Peyer's patch (tissue), 4 donors: Measurements from ENCODE around the gene FNIP1. TPM values are rescaled to one million over a fixed set of nuclear protein-coding genes. Genes with fewer than 3 reads are reported as not detected.

Experiments
- DNase-seq, 3 donors: peaks; one replicate each; pipeline ENCODE4 v3.0.0-alpha.2; 2017 to 2019
- H3K27ac ChIP-seq, 4 donors: fragments of 200-600 bp; sonication (generic); one replicate each; pipeline ENCODE4 v1.5.1; 2016 to 2019
- H3K27me3 ChIP-seq, 2 donors: fragments of 200-600 bp; sonication (generic); one replicate each; pipeline ENCODE4 v1.5.1; 2019
- H3K36me3 ChIP-seq, 3 donors: fragments of 200-600 bp; sonication (generic); one replicate each; pipeline ENCODE4 v1.5.1; 2016 to 2019
- H3K4me1 ChIP-seq, 4 donors: fragments of 200-600 bp; sonication (generic); one replicate each; pipeline ENCODE4 v1.5.1; 2016 to 2019
- H3K4me3 ChIP-seq, 4 donors: fragments of 200-600 bp; sonication (generic); 1 replicate in 3 of 4; 2 replicates in 1 of 4; pipeline ENCODE4 v1.5.1; 2016 to 2019; ENCODE audit warnings: mild to moderate bottlenecking in 1 of 4
- H3K9me3 ChIP-seq, 4 donors: fragments of 200-600 bp; sonication (generic); one replicate each; pipeline ENCODE4 v1.5.1; 2016 to 2019; ENCODE audit warnings: mild to moderate bottlenecking in 1 of 4
- POLR2A ChIP-seq, 2 donors: fragments of 450-650 bp; IDR thresholded peaks; one replicate each; pipeline ENCODE4 v1.5.1; 2017; ENCODE audit warnings: antibody characterized with exemption in 2 of 2, mild to moderate bottlenecking in 2 of 2, moderate library complexity in 2 of 2
- total RNA-seq, 4 donors: library from RNA; depleted of rRNA; stranded (reverse); fragments of >200 nt; gene quantifications; one replicate each; pipeline ENCODE4 v1.1.0, GENCODE V29; 2016
- TF ChIP-seq, protein P1 (sequence below), 6 experiments: fragments of 450-650 bp in 4 of 6; fragments of 200-600 bp in 2 of 6; sonication (generic) in 1 of 6; IDR thresholded peaks; one replicate each; pipeline ENCODE4 v1.5.1; 2017 to 2019; ENCODE audit warnings: antibody characterized with exemption in 6 of 6, mild to moderate bottlenecking in 3 of 6, moderate library complexity in 1 of 6

FNIP1 gene
- total RNA-seq, 4 donors from 2014 or later = 36.9 to 49.5 (median 46.1) TPM

DNA sequence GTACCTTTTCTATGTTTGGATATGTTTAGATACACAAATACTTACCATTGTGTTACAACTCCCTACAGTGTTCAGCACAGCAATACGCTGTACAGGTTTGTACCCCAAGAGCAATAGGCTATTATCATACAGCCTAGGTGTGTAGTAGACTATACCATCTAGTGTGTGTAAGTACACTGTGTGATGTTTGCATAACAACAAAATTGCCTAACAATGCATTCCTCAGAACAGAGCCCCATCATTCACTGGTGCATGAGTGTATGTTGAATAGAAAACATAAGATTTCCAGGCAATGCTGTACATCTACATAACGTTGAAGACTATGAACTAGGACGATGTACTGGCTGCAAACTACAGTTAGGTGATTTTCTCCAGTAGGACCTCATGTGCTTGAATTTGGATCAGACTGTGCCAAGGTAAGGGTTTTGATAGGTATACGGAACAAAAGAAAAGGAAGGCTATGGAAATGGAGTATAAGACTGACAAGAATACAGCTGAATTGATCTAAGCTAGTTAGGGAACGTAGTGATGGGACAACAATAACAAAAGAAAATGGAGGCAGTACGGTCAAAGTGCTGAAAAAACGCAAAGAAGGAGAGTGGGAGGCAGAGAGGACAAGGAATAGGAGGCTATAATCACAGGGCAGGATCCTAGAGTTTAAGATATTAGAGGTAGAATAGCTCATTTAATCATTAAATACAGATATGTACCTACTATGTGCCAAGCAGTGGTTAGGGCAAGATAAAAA is 46.9 kb downstream of the FNIP1 start:
- TF ChIP-seq POLR2A (IDR thresholded peaks at IDR 0.05) = no peak
- TF ChIP-seq, protein P1, sequence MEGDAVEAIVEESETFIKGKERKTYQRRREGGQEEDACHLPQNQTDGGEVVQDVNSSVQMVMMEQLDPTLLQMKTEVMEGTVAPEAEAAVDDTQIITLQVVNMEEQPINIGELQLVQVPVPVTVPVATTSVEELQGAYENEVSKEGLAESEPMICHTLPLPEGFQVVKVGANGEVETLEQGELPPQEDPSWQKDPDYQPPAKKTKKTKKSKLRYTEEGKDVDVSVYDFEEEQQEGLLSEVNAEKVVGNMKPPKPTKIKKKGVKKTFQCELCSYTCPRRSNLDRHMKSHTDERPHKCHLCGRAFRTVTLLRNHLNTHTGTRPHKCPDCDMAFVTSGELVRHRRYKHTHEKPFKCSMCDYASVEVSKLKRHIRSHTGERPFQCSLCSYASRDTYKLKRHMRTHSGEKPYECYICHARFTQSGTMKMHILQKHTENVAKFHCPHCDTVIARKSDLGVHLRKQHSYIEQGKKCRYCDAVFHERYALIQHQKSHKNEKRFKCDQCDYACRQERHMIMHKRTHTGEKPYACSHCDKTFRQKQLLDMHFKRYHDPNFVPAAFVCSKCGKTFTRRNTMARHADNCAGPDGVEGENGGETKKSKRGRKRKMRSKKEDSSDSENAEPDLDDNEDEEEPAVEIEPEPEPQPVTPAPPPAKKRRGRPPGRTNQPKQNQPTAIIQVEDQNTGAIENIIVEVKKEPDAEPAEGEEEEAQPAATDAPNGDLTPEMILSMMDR (IDR thresholded peaks at IDR 0.05) = no peak
- H3K36me3 ChIP-seq = no peaks in the 10 kb centered on the region
- no peak for DNase-seq
- no peaks in the 10 kb centered on the region for H3K27me3 ChIP-seq
- H3K4me3 ChIP-seq = no peak overlapping the region
- no peak overlapping the region for H3K27ac ChIP-seq
- H3K4me1 ChIP-seq = no peaks in the 10 kb centered on the region
- no peaks in the 10 kb centered on the region for H3K9me3 ChIP-seq

DNA sequence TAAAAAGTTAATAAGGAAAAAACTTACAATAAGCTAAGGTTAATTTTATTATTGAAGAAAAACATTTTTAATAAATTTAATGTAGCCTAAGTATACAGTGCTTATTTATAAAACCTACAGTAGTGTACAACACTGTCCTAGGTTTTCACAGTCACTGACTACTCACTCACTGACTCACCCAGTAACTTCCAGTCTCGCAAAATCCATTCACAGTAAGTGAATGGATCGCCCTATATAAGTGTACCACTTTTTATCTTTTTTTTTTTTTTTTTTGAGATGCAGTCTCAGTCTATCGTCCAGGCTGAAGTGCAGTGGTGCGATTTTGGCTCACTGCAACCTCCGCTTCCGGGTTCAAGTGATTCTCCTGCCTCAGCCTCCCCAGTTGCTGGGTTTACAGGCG is 47.7 kb downstream of the FNIP1 start:
- no peaks in the 10 kb centered on the region for H3K4me1 ChIP-seq
- no peaks in the 10 kb centered on the region for H3K9me3 ChIP-seq
- no peaks in the 10 kb centered on the region for H3K36me3 ChIP-seq
- H3K27me3 ChIP-seq = no peaks in the 10 kb centered on the region
- DNase-seq = no peak
- TF ChIP-seq, protein P1 (IDR thresholded peaks at IDR 0.05) = no peak
- no peak for TF ChIP-seq POLR2A (IDR thresholded peaks at IDR 0.05)
- H3K4me3 ChIP-seq = no peak overlapping the region
- no peak overlapping the region for H3K27ac ChIP-seq

DNA sequence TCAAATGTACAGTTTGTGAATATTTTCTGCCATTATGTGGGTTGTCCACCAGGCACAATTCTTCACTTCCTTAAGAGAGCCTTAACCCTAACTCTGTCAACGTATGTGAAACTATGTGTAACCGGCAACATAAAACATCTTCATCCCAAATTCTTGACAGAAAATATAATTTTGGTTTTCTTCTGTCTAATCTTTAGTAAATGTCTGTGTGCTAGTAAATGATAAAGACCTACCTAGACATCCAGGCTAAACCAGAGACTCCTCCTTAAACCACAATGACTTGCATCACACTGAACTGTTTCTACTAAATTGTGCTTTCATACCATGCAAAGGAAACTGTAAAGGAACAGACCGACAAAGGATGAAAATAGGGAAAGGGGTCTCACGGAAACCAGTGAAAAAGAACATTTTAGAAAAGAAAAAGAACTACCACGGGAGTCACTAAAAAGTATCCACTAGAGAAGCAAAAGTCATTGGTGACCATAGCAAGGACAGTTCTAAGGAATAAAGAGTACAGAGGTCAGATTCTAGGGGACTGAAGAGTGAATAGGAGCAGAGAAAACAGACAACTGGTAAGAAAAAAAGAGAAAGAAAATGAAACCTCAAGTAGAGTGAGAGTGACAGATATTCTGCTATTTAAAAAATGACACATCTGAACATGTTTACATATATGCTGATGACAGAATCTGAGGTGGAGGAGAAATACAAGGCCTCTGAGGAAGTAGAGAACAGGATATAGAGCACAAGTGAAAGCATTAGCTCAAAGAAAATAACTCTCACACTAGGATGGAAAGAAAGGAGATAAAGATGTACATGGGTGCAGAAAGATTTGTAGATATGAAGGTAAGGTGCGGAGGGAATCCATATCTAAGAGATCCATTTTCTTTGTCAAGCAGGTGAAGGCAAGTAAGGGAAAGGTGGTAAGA is 49.4 kb downstream of the FNIP1 start:
- Histone ChIP-seq H3K36me3 (peaks cover 0 to 16% (median 0%) of the 10 kb centered on the region in 3 donors), H3K4me1 (no peaks in the 10 kb centered on the region), H3K4me3 (no peak overlapping the region), H3K9me3 (no peaks in the 10 kb centered on the region), H3K27ac (no peak overlapping the region), H3K27me3 (no peaks in the 10 kb centered on the region)
- TF ChIP-seq, protein P1 (IDR thresholded peaks at IDR 0.05) = no peak
- no peak for TF ChIP-seq POLR2A (IDR thresholded peaks at IDR 0.05)
- no peak for DNase-seq

DNA sequence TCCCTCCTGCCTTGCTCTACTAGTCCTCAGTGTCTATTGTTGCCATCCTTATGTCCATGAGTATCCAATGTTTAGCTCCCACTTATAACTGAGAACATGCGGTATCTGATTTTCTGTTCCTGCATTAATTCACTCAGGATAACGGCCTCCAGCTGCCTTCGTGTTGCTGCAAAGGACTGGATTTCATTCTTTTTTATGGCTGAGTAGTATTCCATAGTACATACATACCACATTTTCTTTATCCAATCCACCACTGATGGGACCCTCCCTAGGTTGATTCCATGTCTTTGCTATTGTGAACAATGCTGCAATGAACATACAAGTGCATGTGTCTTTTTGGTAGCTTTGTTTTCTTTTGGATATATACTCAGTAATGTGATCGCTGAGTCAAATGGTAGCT is 50.4 kb downstream of the FNIP1 start:
- DNase-seq = no peak
- TF ChIP-seq POLR2A (IDR thresholded peaks at IDR 0.05) = no peak
- TF ChIP-seq, protein P1 (IDR thresholded peaks at IDR 0.05) = no peak

DNA sequence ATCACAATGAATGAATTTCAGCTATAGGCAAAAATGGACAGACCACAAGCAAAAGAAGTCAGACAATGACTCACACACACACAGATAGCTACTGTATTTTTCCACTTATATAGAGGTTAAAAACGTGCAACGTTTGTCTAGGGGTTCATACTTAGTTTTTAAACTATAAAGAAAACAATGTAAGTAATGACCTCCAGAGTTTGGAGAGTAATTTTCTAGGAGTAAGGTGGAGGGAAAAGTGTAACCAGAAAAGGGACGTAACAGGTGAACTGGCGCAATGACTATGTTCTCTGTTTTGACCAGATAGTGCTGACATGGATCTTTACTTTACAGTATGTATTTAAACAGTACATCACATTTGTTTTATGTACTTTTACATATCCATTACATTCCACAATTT is 51.1 kb downstream of the FNIP1 start:
- Histone ChIP-seq H3K36me3 (peaks cover 0 to 25% (median 0%) of the 10 kb centered on the region in 3 donors), H3K27me3 (no peaks in the 10 kb centered on the region), H3K4me3 (no peak overlapping the region), H3K9me3 (no peaks in the 10 kb centered on the region), H3K4me1 (no peaks in the 10 kb centered on the region), H3K27ac (no peak overlapping the region)
- DNase-seq = no peak
- TF ChIP-seq, protein P1 (IDR thresholded peaks at IDR 0.05) = no peak
- TF ChIP-seq POLR2A (IDR thresholded peaks at IDR 0.05) = no peak

More for the DNA sequence above, 50.4 kb downstream of the FNIP1 start:
- Histone ChIP-seq H3K27ac (no peak overlapping the region), H3K4me3 (no peak overlapping the region), H3K27me3 (no peaks in the 10 kb centered on the region), H3K36me3 (peaks cover 0 to 22% (median 0%) of the 10 kb centered on the region in 3 donors), H3K9me3 (no peaks in the 10 kb centered on the region), H3K4me1 (no peaks in the 10 kb centered on the region)
